ENCODE data around the gene USP20.

Gene USP20

DNA sequence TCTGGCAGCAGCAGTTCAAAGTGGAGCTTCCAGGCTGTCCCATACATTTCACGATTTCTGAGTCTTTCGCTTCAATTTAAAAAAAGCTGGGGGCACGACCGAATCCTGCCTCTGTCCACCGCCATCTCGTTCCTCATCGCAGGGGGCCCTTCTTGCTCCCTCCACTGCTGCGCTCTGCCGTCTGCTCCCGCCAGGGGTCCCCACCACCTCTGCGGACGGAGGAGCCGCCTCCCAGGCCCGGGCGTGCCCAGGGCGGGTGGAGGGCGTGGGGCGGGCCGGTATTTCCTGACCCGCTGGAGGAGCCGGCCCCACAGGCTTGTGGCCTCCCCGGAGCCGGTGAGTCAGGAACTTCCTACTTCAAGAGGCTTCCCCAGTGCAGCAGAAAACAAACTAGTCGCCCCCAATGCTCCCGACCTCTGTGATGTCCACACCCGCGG, 50.4 kb downstream of the USP20 start (continued):
- TF ChIP-seq, protein P1, sequence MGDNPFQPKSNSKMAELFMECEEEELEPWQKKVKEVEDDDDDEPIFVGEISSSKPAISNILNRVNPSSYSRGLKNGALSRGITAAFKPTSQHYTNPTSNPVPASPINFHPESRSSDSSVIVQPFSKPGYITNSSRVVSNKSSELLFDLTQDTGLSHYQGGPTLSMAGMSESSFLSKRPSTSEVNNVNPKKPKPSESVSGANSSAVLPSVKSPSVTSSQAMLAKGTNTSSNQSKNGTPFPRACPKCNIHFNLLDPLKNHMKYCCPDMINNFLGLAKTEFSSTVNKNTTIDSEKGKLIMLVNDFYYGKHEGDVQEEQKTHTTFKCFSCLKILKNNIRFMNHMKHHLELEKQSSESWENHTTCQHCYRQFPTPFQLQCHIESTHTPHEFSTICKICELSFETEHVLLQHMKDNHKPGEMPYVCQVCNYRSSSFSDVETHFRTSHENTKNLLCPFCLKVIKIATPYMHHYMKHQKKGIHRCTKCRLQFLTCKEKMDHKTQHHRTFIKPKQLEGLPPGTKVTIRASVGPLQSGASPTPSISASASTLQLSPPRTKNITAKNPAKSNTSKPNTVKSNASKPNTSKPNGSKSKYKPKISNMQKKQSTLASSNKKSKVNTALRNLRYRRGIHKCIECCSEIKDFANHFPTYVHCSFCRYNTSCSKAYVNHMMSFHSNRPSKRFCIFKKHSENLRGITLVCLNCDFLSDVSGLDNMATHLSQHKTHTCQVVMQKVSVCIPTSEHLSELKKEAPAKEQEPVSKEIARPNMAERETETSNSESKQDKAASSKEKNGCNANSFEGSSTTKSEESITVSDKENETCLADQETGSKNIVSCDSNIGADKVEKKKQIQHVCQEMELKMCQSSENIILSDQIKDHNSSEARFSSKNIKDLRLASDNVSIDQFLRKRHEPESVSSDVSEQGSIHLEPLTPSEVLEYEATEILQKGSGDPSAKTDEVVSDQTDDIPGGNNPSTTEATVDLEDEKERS (tag by site-specific recombination; IDR thresholded peaks at IDR 0.05): no peak
- no peak for TF ChIP-seq PRDM4 (tag by site-specific recombination; IDR thresholded peaks at IDR 0.05)
- peak; percentile 55 for TF ChIP-seq SP7 (tag by site-specific recombination; IDR thresholded peaks at IDR 0.05)
- TF ChIP-seq, protein P2, sequence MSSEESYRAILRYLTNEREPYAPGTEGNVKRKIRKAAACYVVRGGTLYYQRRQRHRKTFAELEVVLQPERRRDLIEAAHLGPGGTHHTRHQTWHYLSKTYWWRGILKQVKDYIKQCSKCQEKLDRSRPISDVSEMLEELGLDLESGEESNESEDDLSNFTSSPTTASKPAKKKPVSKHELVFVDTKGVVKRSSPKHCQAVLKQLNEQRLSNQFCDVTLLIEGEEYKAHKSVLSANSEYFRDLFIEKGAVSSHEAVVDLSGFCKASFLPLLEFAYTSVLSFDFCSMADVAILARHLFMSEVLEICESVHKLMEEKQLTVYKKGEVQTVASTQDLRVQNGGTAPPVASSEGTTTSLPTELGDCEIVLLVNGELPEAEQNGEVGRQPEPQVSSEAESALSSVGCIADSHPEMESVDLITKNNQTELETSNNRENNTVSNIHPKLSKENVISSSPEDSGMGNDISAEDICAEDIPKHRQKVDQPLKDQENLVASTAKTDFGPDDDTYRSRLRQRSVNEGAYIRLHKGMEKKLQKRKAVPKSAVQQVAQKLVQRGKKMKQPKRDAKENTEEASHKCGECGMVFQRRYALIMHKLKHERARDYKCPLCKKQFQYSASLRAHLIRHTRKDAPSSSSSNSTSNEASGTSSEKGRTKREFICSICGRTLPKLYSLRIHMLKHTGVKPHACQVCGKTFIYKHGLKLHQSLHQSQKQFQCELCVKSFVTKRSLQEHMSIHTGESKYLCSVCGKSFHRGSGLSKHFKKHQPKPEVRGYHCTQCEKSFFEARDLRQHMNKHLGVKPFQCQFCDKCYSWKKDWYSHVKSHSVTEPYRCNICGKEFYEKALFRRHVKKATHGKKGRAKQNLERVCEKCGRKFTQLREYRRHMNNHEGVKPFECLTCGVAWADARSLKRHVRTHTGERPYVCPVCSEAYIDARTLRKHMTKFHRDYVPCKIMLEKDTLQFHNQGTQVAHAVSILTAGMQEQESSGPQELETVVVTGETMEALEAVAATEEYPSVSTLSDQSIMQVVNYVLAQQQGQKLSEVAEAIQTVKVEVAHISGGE (tag by site-specific recombination; conservative IDR thresholded peaks at IDR 0.05; ENCODE audit: low read depth): no peak; the same call in 1 of the 2 replicates
- TF ChIP-seq, protein P3, sequence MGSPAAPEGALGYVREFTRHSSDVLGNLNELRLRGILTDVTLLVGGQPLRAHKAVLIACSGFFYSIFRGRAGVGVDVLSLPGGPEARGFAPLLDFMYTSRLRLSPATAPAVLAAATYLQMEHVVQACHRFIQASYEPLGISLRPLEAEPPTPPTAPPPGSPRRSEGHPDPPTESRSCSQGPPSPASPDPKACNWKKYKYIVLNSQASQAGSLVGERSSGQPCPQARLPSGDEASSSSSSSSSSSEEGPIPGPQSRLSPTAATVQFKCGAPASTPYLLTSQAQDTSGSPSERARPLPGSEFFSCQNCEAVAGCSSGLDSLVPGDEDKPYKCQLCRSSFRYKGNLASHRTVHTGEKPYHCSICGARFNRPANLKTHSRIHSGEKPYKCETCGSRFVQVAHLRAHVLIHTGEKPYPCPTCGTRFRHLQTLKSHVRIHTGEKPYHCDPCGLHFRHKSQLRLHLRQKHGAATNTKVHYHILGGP (tag by site-specific recombination; IDR thresholded peaks at IDR 0.05): no peak
- TF ChIP-seq ZNF426 (tag by site-specific recombination; IDR thresholded peaks at IDR 0.05): no peak
- TF ChIP-seq KLF10 (tag by site-specific recombination; IDR thresholded peaks at IDR 0.05): peak; percentile 94
- TF ChIP-seq ZNF214 (tag by site-specific recombination; IDR thresholded peaks at IDR 0.05; ENCODE audit: borderline replicate concordance): no peak
- no peak for TF ChIP-seq ZNF311 (tag by site-specific recombination; IDR thresholded peaks at IDR 0.05; ENCODE audit: borderline replicate concordance)
- TF ChIP-seq ZXDB (tag by site-specific recombination; IDR thresholded peaks at IDR 0.05): 0 out of 2 replicates have a peak, but pooled peaks have one; percentile 30
- TF ChIP-seq, protein P4, sequence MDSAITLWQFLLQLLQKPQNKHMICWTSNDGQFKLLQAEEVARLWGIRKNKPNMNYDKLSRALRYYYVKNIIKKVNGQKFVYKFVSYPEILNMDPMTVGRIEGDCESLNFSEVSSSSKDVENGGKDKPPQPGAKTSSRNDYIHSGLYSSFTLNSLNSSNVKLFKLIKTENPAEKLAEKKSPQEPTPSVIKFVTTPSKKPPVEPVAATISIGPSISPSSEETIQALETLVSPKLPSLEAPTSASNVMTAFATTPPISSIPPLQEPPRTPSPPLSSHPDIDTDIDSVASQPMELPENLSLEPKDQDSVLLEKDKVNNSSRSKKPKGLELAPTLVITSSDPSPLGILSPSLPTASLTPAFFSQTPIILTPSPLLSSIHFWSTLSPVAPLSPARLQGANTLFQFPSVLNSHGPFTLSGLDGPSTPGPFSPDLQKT (IDR thresholded peaks at IDR 0.05; ENCODE audit: borderline replicate concordance, low read depth, low read length): no peak
- TF ChIP-seq ZNF580 (tag by site-specific recombination; IDR thresholded peaks at IDR 0.05): no peak
- TF ChIP-seq ZSCAN30 (tag by site-specific recombination; IDR thresholded peaks at IDR 0.05): 0 out of 2 replicates have a peak, but pooled peaks have one; percentile 23
- TF ChIP-seq ZNF513 (tag by site-specific recombination; IDR thresholded peaks at IDR 0.05): no peak
- TF ChIP-seq ZFP3 (tag by site-specific recombination; IDR thresholded peaks at IDR 0.05; ENCODE audit: low read depth): no peak
- peak; percentile 76 for TF ChIP-seq KLF9 (tag by site-specific recombination; IDR thresholded peaks at IDR 0.05; ENCODE audit: low read depth)
- TF ChIP-seq KLF7 (tag by site-specific recombination; IDR thresholded peaks at IDR 0.05; ENCODE audit: borderline replicate concordance): peak; percentile 75; the same call in 1 of the 2 replicates
- TF ChIP-seq ZBTB1 (tag by site-specific recombination; IDR thresholded peaks at IDR 0.05): no peak
- TF ChIP-seq, protein P5, sequence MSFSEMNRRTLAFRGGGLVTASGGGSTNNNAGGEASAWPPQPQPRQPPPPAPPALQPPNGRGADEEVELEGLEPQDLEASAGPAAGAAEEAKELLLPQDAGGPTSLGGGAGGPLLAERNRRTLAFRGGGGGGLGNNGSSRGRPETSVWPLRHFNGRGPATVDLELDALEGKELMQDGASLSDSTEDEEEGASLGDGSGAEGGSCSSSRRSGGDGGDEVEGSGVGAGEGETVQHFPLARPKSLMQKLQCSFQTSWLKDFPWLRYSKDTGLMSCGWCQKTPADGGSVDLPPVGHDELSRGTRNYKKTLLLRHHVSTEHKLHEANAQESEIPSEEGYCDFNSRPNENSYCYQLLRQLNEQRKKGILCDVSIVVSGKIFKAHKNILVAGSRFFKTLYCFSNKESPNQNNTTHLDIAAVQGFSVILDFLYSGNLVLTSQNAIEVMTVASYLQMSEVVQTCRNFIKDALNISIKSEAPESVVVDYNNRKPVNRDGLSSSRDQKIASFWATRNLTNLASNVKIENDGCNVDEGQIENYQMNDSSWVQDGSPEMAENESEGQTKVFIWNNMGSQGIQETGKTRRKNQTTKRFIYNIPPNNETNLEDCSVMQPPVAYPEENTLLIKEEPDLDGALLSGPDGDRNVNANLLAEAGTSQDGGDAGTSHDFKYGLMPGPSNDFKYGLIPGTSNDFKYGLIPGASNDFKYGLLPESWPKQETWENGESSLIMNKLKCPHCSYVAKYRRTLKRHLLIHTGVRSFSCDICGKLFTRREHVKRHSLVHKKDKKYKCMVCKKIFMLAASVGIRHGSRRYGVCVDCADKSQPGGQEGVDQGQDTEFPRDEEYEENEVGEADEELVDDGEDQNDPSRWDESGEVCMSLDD (tag by site-specific recombination; IDR thresholded peaks at IDR 0.05): 0 out of 2 replicates have a peak, but pooled peaks have one; percentile 32
- TF ChIP-seq ZNF544 (tag by site-specific recombination; IDR thresholded peaks at IDR 0.05): no peak
- peak; percentile 56 for TF ChIP-seq ZNF654 (tag by site-specific recombination; IDR thresholded peaks at IDR 0.05; ENCODE audit: low read depth)
- TF ChIP-seq ZNF133 (tag by site-specific recombination; IDR thresholded peaks at IDR 0.05): no peak
- TF ChIP-seq ZNF132 (tag by site-specific recombination; IDR thresholded peaks at IDR 0.05; ENCODE audit: borderline replicate concordance): no peak

Measured in HEK293 (cell line).